HepG2 (cell line): ENCODE data around the gene IGFBP5. TPM values are rescaled to one million over a fixed set of nuclear protein-coding genes. Genes with fewer than 3 reads are reported as not detected.
A peak's percentile ranks its signal among the peaks of the same experiment; 100 is the strongest.

Source experiments
- ATF7 ChIP-seq, 2 experiments: fragments of 450-650 bp in 1 of 2; sonication (generic) in 1 of 2; formaldehyde crosslinking in 1 of 2; IDR thresholded peaks; 2 replicates each; pipeline versions ENCODE4 v1.4.0 to v1.6.1; 2016 to 2020; ENCODE audit warnings: antibody characterized with exemption in 1 of 2, mild to moderate bottlenecking in 1 of 2, missing genetic modification reagents in 1 of 2
- CEBPZ ChIP-seq: IDR thresholded peaks from 2 replicates; pipeline ENCODE4 v1.6.1; 2012; ENCODE audit warnings: low read length, improper control_type of control experiment
- CHD2 ChIP-seq: IDR thresholded peaks from 2 replicates; pipeline ENCODE4 v1.6.1; 2011; ENCODE audit warnings: low read depth, low read length, improper control_type of control experiment
- GLI4 ChIP-seq: sonication (generic); formaldehyde crosslinking; IDR thresholded peaks from 2 replicates; pipeline ENCODE4 v1.5.1; 2020; ENCODE audit warnings: missing genetic modification reagents, mild to moderate bottlenecking, moderate library complexity, borderline replicate concordance
- HINFP ChIP-seq: sonication (generic); formaldehyde crosslinking; IDR thresholded peaks from 2 replicates; pipeline ENCODE4 v1.4.0; 2020; ENCODE audit warnings: low read depth, mild to moderate bottlenecking, missing genetic modification reagents
- MAFK ChIP-seq, 2 experiments: IDR thresholded peaks in 1 of 2; conservative IDR thresholded peaks in 1 of 2; 2 replicates each; pipeline ENCODE4 v1.6.1; 2011; ENCODE audit warnings: improper control_type of control experiment in 2 of 2, low read length in 2 of 2
- POLR2AphosphoS2 ChIP-seq: IDR thresholded peaks from 2 replicates; pipeline ENCODE4 v1.6.1; 2011; ENCODE audit warnings: low read depth, low read length, improper control_type of control experiment
- SNAPC5 ChIP-seq: sonication (generic); formaldehyde crosslinking; IDR thresholded peaks from 2 replicates; pipeline ENCODE4 v1.8.1; 2023; ENCODE audit warnings: mild to moderate bottlenecking, missing genetic modification reagents, borderline replicate concordance
- TFE3 ChIP-seq: IDR thresholded peaks from 2 replicates; pipeline ENCODE4 v1.6.1; 2016
- USF2 ChIP-seq, 2 experiments: sonication (generic) in 1 of 2; formaldehyde crosslinking in 1 of 2; IDR thresholded peaks; 2 replicates each; pipeline versions ENCODE4 v1.5.1 to v1.6.1; 2011 to 2020; ENCODE audit warnings: borderline replicate concordance in 1 of 2, low read depth in 1 of 2, low read length in 1 of 2, mild to moderate bottlenecking in 1 of 2, missing genetic modification reagents in 1 of 2, moderate library complexity in 1 of 2
- YEATS4 ChIP-seq: sonication (generic); formaldehyde crosslinking; IDR thresholded peaks from 2 replicates; pipeline ENCODE4 v1.4.0; 2020; ENCODE audit warnings: missing genetic modification reagents, borderline replicate concordance
- ZNF124 ChIP-seq: sonication (generic); formaldehyde crosslinking; IDR thresholded peaks from 2 replicates; pipeline ENCODE4 v1.4.0; 2020; ENCODE audit warnings: missing genetic modification reagents
- ZNF317 ChIP-seq: sonication (generic); formaldehyde crosslinking; IDR thresholded peaks from 2 replicates; pipeline ENCODE4 v1.5.0; 2020; ENCODE audit warnings: mild to moderate bottlenecking, missing genetic modification reagents
- ZNF460 ChIP-seq: sonication (generic); formaldehyde crosslinking; IDR thresholded peaks from 2 replicates; pipeline ENCODE4 v1.5.1; 2020; ENCODE audit warnings: missing genetic modification reagents, mild to moderate bottlenecking, borderline replicate concordance
- ZNF572 ChIP-seq: sonication (generic); formaldehyde crosslinking; IDR thresholded peaks from 2 replicates; pipeline ENCODE4 v1.5.1; 2020; ENCODE audit warnings: mild to moderate bottlenecking, missing genetic modification reagents
- ZNF629 ChIP-seq: sonication (generic); formaldehyde crosslinking; conservative IDR thresholded peaks from 2 replicates; pipeline ENCODE4 v1.5.0; 2020; ENCODE audit warnings: missing genetic modification reagents
- ZNF720 ChIP-seq: sonication (generic); formaldehyde crosslinking; IDR thresholded peaks from 2 replicates; pipeline ENCODE4 v1.4.0; 2020; ENCODE audit warnings: missing genetic modification reagents
- ZNF850 ChIP-seq: sonication (generic); formaldehyde crosslinking; conservative IDR thresholded peaks from 2 replicates; pipeline ENCODE4 v1.9.0; 2021; ENCODE audit warnings: mild to moderate bottlenecking, missing genetic modification reagents
- polyA plus RNA-seq, 8 experiments: library from polyadenylated mRNA; depleted of rRNA in 3 of 8; stranded (reverse) in 7 of 8; unstranded in 1 of 8; fragments of >200 nt; fragmentation: Illumina TruSeq in 4 of 8; extraction: Trizol in 4 of 8; gene quantifications; 2 replicates each; pipeline versions ENCODE4 v1.2.1 to v1.2.3, GENCODE V29; 2011 to 2016; ENCODE audit warnings: low read depth in 4 of 8, missing spikeins in 1 of 8, mixed read lengths in 1 of 8; ENCODE audit not compliant: insufficient read depth in 1 of 8
- total RNA-seq, 5 experiments: library from RNA; depleted of rRNA; stranded (reverse); fragments of >200 nt; fragmentation: Illumina TruSeq; extraction: Trizol; gene quantifications; 2 replicates each; pipeline ENCODE4 v1.2.3, GENCODE V29; 2016; ENCODE audit warnings: low read depth in 1 of 5

Gene IGFBP5
- total and polyA plus RNA-seq, 2 of the 13 experiments (the other 11 are each of a cell fraction or from before 2014, with no cell fraction given) = 0.15 TPM; not detected in 1

DNA sequence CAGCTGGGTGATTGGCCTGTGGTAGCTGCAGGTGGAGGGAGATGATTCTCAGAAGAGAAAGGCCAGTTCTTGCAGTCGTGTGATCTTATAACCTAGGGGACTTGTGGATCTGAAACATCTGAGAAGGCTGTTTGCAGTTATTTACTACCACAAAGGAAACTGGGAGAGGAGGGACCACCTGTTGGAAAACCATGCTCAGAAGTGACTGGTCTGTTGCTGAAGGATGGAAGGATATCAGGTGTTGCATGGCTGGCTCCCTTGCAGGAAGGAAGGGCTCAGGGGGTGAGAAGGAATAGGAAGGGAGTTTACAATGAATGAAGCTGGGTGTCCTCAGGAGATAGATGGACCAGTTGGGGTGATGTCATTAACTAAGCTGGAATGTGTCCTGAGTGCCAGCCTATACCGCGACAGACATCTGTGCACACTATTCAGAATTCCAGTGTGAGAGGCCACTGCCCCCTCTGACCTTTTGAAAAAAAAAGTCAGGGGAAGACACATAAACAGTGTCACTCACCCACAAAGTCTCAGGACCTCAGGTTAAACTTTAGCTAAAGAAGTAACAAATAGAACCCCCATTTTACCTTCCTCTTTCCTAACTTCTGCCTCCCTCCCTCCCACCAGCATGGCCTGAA lies 44.6 kb downstream of the IGFBP5 start (continued):
- TF ChIP-seq SNAPC5 (CRISPR knock-in tag) = no peak
- peak; percentile 73 for TF ChIP-seq ATF7 (IDR thresholded peaks at IDR 0.05)
- TF ChIP-seq ATF7 (CRISPR knock-in tag; IDR thresholded peaks at IDR 0.05) = no peak
- TF ChIP-seq TFE3 (CRISPR knock-in tag) = no peak
- no peak for TF ChIP-seq GLI4 (CRISPR knock-in tag)
- no peak for TF ChIP-seq ZNF124 (CRISPR knock-in tag)
- no peak for TF ChIP-seq USF2 (IDR thresholded peaks at IDR 0.05; ENCODE audit: low read depth, low read length)
- TF ChIP-seq USF2 (CRISPR knock-in tag; IDR thresholded peaks at IDR 0.05; ENCODE audit: borderline replicate concordance) = no peak
- no peak for TF ChIP-seq CHD2
- no peak for TF ChIP-seq HINFP (CRISPR knock-in tag)
- TF ChIP-seq ZNF572 (CRISPR knock-in tag) = no peak
- no peak for TF ChIP-seq YEATS4 (CRISPR knock-in tag)
- no peak for TF ChIP-seq ZNF460
- TF ChIP-seq ZNF317 (CRISPR knock-in tag) = no peak
- no peak for TF ChIP-seq CEBPZ
- 0 out of 2 replicates have a peak, but pooled peaks have one; percentile 15 for TF ChIP-seq ZNF629 (CRISPR knock-in tag)
- TF ChIP-seq POLR2AphosphoS2 = no peak
- TF ChIP-seq MAFK (conservative IDR thresholded peaks at IDR 0.05 in 1 of 2, IDR thresholded peaks at IDR 0.05 in 1 of 2; ENCODE audit: low read length in 2 of 2) = no peak
- TF ChIP-seq ZNF850 (CRISPR knock-in tag) = no peak
- no peak for TF ChIP-seq ZNF720 (CRISPR knock-in tag)
